ENCODE data around the gene FOXC2.

Gene FOXC2

GRCh38 chr16:86590501-86591144 lies 24.0 kb downstream of the FOXC2 start:
- no peak for DNase-seq (ENCODE audit: low spot score)

- no peak for DNase-seq (ENCODE audit: low spot score)
These were observed 24.6 kb downstream of the FOXC2 start for GRCh38 chr16:86591270-86591669.

GRCh38 chr16:86593913-86594620 lies 27.4 kb downstream of the FOXC2 start:
- DNase-seq (ENCODE audit: low spot score): no peak

GRCh38 chr16:86594721-86595120 lies 28.1 kb downstream of the FOXC2 start:
- no peak for DNase-seq (ENCODE audit: low spot score)

GRCh38 chr16:86595983-86596605 lies 29.5 kb downstream of the FOXC2 start:
- DNase-seq (ENCODE audit: low spot score): no peak

- DNase-seq (ENCODE audit: low spot score): no peak
These were observed 30.7 kb downstream of the FOXC2 start for GRCh38 chr16:86597126-86597879.

GRCh38 chr16:86597880-86598606 lies 31.4 kb downstream of the FOXC2 start:
- no peak for DNase-seq (ENCODE audit: low spot score)

GRCh38 chr16:86598607-86599565 lies 32.3 kb downstream of the FOXC2 start:
- no peak for DNase-seq (ENCODE audit: low spot score)

- no peak for DNase-seq (ENCODE audit: low spot score)
These were observed 34.7 kb downstream of the FOXC2 start for GRCh38 chr16:86601356-86601755.

- no peak for DNase-seq (ENCODE audit: low spot score)
These were observed 35.9 kb downstream of the FOXC2 start for GRCh38 chr16:86602521-86602920.

- peak; percentile 41 for DNase-seq (ENCODE audit: low spot score)
These were observed 38.0 kb downstream of the FOXC2 start for GRCh38 chr16:86604436-86605193.

GRCh38 chr16:86605950-86606349 lies 39.3 kb downstream of the FOXC2 start:
- DNase-seq (ENCODE audit: low spot score): no peak

- no peak for DNase-seq (ENCODE audit: low spot score)
These were observed 41.7 kb downstream of the FOXC2 start for GRCh38 chr16:86608301-86608747.

- DNase-seq (ENCODE audit: low spot score): no peak
These were observed 42.5 kb downstream of the FOXC2 start for GRCh38 chr16:86609115-86609514.

GRCh38 chr16:86609661-86610060 lies 43.0 kb downstream of the FOXC2 start:
- no peak for DNase-seq (ENCODE audit: low spot score)

- no peak for DNase-seq (ENCODE audit: low spot score)
These were observed 44.3 kb downstream of the FOXC2 start for GRCh38 chr16:86610779-86611524.

GRCh38 chr16:86611525-86611855 lies 44.9 kb downstream of the FOXC2 start:
- DNase-seq (ENCODE audit: low spot score): no peak

- no peak for DNase-seq (ENCODE audit: low spot score)
These were observed 45.3 kb downstream of the FOXC2 start for GRCh38 chr16:86611941-86612340.

- DNase-seq (ENCODE audit: low spot score): no peak
These were observed 48.1 kb downstream of the FOXC2 start for GRCh38 chr16:86614699-86615098.
